Ramos (cell line): Measurements from ENCODE around the gene BICD2.

Source experiments
- in situ Hi-C: fragments of 300-500 bp; cut with MboI; formaldehyde crosslinking; loops from one replicate; pipeline ENCODE4 v1.14.3; 2022; ENCODE audit warnings: low sequenced_read_pairs; ENCODE audit not compliant: unreplicated experiment

BICD2 gene

DNA sequence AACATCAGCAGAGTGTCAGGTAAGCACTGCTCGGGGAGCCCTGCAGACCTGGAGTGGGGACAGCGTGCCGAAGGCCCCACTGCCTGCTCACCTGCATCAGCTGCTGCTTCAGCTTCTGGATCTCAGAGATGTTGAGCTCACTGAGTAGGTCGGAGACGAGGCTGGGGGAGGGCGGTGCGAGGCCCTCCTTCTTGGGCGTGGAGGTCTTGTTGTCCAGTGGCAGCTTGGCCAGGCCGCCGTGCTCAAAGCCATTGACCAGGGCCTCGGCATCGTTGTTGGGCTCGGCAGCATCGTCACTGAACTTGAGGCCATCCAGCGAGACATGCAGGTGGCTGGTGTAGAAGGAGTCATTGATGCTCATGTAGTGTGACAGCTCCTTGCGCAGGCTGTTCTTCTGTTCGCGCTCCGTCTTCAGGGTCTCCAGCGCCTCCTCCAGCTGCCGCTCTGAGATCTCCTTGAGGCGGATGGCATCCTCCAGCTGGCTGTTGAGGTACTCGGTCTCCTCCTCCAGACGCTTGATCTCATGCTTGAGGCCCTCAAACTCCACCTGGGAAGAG lies 44.3 kb downstream of the BICD2 start:
- in situ Hi-C loops: loop anchor here (10.0 kb wide), 1 partner anchor 345 kb away; no protein-coding TSS in a partner anchor

DNA sequence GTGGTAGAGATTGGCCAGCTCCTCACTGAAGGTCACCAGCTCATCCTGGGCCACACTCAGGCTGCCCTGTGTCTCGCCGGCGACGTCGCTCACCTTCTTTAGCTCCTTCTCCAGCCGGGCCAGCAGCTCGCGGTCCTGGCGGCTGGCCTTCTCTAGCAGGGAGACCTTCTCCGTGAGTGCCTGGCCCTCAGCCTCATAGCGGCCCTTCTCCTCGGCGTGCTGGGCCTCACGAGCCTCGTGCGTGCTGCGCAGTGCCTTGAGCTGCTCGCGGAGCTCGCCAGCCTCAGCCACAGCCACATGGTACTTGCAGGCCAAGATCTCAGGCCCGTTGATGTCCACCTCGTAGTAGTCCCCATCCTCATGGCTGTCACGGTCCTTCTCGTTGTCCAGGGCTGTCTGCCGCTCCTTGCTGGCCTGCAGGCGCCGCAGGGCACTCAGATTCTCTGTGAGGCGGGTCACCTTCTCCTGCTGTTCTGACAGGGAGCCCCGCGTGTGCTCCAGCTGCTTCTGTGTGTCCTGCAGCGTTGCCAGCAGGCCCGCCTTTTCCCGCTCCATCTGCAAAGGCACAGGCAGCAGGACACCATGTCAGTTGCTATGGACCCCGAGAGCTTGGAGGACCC lies 45.5 kb downstream of the BICD2 start:
- in situ Hi-C loops: loop anchor here (5.0 kb wide), 1 partner anchor 68 kb away; no protein-coding TSS in a partner anchor

DNA sequence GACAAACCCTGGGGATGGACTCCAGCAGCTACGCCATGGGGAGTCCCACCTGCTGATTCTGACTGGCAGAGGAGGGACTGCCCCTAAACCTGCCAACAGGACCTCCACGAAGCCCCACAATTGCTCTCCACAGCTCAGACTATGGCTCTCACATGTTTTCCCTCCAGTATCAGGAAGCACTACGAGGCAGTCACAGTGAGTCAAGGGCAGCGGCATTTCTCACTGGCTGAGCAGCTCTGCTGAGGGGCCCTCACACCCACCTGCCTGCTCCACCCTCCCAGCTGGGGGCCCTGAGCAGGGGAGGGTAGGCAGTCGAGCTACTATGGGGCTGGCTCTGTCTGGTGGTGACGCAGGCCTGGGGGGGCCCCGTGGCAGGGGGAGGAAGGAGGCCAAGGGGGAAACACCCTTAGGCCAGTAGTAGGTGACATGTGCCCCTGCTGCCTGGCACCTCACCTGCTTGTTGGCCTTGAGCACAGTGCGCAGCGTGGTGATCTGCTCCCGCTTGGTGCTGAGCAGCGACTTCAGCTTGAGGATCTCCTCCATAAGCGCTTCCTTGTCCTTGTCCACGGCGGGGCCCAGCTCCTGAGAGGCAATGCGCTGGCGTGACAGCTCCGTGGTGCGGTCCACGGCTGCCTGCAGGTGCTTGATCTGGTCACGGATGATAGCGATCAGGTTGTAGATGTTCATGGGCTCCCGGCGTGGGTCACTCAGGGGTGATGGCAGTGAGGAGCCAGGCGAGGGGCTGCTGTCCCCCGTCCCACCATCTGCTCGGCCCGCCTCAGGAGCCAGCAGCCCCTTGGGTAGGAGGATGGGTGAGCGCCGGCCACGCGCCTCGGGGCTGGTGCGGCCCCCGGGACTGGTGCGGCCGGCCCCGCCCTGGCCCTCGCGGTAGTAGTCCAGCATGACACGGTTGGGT lies 46.3 kb downstream of the BICD2 start:
- in situ Hi-C loops: loop anchor here (5.0 kb wide), 1 partner anchor 69 kb away; no protein-coding TSS in a partner anchor

GRCh38 chr9:92717201-92718085 lies 47.2 kb downstream of the BICD2 start:
- in situ Hi-C loops: loop anchor here (5.0 kb wide), 1 partner anchor 70 kb away; no protein-coding TSS in a partner anchor

DNA sequence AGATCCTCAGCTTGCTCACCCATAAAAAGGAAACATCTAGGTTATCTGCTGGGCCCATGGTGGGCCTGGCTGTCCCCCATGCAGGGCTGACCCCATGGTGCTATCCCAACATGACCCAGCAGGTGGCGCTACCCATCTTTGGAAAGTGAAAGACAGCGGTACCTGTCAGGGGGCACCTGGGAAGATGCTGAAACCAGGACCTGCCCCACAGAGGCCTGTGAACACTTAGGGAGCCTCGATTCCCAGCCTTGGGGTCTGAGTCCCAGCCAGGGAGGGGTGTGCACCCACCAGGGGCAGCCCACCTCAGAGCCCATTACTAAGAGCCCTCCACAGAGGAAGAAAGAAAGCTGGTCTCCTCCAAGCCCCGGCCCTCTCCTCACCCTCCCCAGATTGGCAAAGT lies 48.1 kb downstream of the BICD2 start:
- in situ Hi-C loops: loop anchor here (5.0 kb wide), 1 partner anchor 71 kb away; no protein-coding TSS in a partner anchor

DNA sequence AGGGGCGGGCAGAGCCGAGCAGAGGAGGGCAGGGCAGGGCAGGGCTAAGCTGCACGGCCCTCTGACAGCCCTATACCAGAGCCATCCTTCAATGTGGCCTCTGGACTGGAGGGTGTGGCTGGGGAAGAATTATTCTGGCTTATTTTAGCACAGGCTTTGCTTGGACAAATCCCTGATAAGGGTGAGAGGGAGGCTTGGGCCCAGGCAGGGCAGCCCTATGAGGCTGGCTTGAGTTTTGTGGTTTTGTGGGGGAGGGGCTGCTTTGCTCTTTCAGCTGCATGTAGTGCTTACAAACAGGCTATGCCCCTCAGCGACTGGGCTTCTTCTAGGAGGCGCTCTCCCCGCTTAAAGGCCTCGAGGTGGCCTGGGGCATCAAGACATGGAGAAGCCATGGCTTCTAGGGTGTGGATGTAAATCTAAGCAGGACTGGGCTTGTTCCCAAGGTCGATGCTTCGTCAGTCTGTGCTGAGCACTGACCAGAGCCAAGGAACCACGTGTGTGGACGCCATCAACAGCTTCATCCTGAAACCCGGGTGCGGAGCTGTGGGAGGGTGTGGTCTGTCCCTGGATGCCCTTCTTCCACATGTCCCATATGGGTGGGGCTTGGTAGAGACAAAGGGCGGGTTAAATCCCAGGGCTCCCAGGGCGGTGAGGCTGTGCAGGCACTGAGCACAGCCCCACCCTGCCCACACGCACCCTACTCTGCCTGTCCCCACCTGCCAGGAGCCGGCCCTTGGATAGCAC lies 49.0 kb downstream of the BICD2 start:
- in situ Hi-C loops: loop anchor here (5.0 kb wide), 1 partner anchor 72 kb away; no protein-coding TSS in a partner anchor

DNA sequence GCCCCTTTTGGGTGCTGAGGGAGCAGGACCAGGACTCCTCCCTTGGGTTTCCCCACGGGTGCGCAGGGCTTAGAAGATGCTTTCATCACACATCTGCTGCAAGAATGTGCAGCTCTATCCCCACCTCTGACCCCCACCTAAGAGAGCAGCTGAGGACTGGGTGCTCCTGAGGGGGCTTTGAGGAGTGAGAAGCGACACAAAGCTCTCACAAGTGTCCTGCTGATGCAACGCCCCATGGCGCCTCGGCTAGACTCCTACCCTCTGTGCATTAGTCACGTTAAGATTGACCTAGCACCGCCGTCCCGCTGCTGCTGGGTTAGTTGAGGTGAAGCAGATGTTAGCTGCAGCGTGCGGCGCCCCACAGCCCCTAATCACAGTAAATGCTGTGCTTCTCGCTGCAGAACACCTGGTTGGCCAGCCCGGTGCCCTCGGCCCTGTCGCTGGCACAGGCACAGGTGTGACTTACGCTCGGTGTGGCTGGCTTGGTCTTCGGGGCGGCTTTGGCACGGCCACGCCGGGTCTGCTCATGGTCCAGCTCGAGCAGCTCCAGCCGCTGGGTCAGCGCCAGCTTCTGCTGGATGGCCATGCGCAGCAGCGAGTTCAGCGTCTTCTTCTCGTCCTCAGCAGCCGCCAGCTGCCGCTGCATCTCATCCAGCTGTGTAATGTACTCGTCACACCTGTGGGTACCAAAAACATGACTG lies 49.7 kb downstream of the BICD2 start:
- in situ Hi-C loops: loop anchor here (5.0 kb wide), 1 partner anchor 72 kb away; no protein-coding TSS in a partner anchor

DNA sequence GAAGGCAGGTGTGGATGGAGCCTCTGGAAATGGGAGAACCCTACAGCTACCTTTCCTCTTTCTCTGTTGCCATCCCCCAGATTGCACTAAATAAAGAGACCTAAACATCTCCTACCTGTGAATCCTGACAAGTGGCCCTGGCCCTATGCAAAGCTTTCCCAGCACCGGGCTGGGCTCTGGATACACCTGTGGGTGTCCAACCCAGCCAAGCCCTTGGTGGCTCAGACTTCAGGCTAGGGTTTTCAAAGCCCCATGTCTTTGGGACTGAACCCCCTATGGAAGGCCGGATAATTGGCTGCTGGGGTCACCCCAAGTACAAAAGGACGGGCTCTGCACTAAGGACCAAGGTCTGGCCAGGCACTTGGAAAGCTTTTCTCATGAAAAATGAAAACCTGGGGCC lies 50.6 kb downstream of the BICD2 start:
- in situ Hi-C loops: no loop called here

- in situ Hi-C loops: no loop called here
These were observed 51.1 kb downstream of the BICD2 start for GRCh38 chr9:92713528-92713927.

DNA sequence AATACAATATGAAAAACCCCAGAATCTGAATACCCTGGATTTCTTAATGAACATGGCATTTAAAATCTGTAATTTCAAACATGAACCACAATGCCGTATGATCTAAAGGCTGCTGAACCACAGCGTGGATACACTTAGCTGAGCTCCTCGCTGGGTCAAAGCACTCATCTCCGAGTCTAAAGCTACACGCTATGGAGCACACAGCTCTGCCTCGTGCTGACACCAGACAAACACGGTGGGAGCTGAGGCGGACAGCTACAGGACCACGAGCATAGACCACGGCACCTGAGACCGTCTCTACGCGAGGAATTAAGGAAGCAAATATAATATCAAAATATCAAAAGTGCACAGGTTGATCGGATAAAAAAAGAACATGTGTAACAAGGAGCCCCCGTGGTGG lies 51.9 kb downstream of the BICD2 start:
- in situ Hi-C loops: no loop called here

DNA sequence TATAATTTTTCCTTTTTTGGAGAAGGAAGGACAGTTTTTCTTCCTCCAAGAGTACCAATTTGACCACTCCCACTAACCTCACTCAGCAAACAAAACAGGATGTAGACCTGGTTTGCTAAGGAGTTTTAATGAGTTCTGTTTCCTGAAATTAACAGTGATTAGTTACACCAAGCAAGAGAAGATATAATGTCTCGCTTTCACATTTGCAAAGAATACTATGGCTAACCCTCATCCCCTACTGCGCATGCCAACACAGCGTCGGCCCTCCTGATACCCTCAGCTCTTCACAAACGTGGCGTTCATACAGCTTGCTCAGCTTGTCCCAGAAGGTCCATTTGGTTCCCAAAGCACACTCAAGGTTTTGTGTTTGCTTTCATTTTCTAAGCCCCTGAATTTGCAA lies 52.8 kb downstream of the BICD2 start:
- in situ Hi-C loops: no loop called here

DNA sequence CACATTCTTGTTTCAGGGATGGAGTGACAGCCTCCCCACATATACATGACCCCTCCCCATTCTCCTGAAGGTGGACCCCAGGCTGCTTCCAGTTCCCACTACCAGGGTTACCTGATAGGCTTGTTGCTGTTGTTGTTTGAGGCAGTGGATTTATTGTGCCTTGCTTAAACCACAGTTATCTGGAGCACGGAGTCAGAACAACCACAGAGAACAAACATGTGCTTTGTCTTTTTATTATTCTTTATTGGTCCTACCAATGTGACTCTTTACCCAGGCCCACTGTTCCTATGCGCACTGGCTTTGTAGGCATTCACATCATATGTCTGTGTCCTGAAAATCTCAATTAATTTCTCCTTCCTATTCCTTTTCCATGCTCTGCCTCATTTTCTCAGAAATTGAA lies 53.5 kb downstream of the BICD2 start:
- in situ Hi-C loops: no loop called here

DNA sequence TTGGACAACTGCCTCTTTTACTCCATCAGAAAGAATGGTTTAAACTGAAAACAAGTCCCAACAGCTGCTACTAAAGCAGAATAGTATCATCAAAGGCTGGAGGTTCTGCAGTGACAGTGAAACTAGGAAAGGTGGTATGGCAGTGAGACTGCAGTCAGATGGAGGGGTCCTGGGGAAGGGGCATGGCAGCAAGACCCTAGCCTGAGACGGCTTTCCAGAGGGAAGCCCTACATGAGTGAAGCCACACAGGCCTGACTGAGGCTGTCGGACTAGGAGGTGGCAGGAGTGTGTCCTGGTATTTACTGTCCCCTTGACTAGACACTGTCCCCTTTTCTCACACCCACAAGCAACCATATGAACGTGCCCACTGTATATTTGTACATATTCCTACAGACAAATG lies 54.3 kb downstream of the BICD2 start:
- in situ Hi-C loops: no loop called here

- in situ Hi-C loops: no loop called here
These were observed 54.7 kb downstream of the BICD2 start for GRCh38 chr9:92709954-92710353.

- in situ Hi-C loops: no loop called here
These were observed 55.4 kb downstream of the BICD2 start for GRCh38 chr9:92709240-92709639.

DNA sequence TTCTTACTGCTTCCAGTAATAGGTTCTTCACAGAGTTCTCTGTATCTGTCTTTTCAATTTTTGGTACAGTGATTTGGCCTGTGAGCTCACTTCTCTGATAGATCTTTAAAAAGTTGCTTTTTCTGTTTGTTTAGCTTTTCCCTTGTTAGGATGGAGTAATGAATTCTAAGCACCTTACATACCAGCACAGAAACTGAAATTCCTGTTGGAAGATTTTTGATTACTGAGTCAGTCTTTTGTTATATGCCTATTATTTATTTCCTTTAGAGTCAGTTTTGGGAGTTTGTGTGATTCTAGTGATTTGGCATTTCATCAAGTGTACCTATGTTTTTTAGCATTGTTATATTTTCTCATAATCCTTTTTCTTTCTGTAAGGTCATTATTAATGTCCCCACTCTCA lies 57.1 kb downstream of the BICD2 start:
- in situ Hi-C loops: no loop called here

DNA sequence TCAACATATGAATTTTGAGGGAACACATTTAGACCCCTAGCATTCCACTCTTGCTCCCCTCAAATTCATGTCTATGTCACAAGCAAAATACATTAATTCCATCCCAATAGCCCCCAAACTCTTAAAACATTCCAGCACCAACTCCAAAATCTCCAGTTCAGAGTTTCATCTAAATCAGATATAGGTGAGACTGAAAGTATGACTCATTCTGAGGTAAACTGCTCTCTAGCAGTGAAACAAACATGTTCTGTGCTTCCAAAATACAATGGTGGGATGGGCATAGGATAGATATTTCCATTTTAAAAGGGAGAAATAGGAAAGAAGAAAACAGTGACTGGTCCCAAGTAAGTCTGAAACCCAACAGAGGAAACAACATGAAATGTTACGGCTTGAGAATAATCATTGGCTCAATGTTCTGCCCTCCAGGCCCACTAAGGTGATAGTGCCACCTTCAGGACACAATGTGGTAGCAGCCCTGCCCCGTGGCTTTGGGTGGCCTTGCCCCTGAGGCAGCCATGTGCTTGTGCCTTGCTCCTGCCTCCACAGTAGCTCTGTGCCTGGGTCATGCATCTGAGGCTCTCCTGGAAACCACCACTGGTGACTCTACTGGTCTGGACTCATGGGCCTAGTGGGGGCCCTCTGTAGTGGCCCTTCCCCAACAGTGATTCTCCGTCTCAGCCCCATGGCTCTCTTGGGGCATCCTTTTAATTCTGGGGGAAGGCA lies 58.3 kb downstream of the BICD2 start:
- in situ Hi-C loops: no loop called here

GRCh38 chr9:92704528-92704927 lies 60.1 kb downstream of the BICD2 start:
- in situ Hi-C loops: no loop called here
